Fibroblast of lung (primary cell): ENCODE data around the gene LPCAT3. TPM values are rescaled to one million over a fixed set of nuclear protein-coding genes. Genes with fewer than 3 reads are reported as not detected.

Experiments
- DNase-seq, 2 donors: peaks; one replicate each; pipeline versions ENCODE4 v3.0.0 to v3.0.0-alpha.2; 2010; ENCODE audit warnings: low read depth in 2 of 2
- H2AFZ ChIP-seq: 2 replicates; pipeline ENCODE4 v1.5.1; 2012; ENCODE audit warnings: low read length, control low read depth, inconsistent platforms
- H3K27ac ChIP-seq: 2 replicates; pipeline ENCODE4 v1.5.1; 2011; ENCODE audit warnings: low read length, control low read depth; ENCODE audit not compliant: insufficient read depth
- H3K27me3 ChIP-seq: 2 replicates; pipeline ENCODE4 v1.5.1; 2011; ENCODE audit warnings: mild to moderate bottlenecking, low read length; ENCODE audit not compliant: control insufficient read depth, insufficient read depth
- H3K36me3 ChIP-seq: 2 replicates; pipeline ENCODE4 v1.5.1; 2011; ENCODE audit warnings: low read length; ENCODE audit not compliant: control insufficient read depth, insufficient read depth
- H3K4me1 ChIP-seq: 2 replicates; pipeline ENCODE4 v1.5.1; 2011; ENCODE audit warnings: low read length; ENCODE audit not compliant: control insufficient read depth, insufficient read depth; ENCODE audit errors: extremely low read depth
- H3K4me2 ChIP-seq: 2 replicates; pipeline ENCODE4 v1.5.1; 2011; ENCODE audit warnings: low read length, control low read depth; ENCODE audit not compliant: insufficient read depth; ENCODE audit errors: extremely low read depth
- H3K4me3 ChIP-seq, 4 experiments: fragments of 200-600 bp in 1 of 4; sonication (generic) in 1 of 4; replicated peaks in 1 of 4; 2 replicates each; pipeline ENCODE4 v1.5.1; 2011 to 2016; ENCODE audit warnings: low read length in 4 of 4, low read depth in 3 of 4, mild to moderate bottlenecking in 3 of 4, control low read depth in 2 of 4, inconsistent platforms in 1 of 4, mixed read lengths in 1 of 4; ENCODE audit not compliant: insufficient read depth in 1 of 4; ENCODE audit errors: control extremely low read depth in 1 of 4
- H3K79me2 ChIP-seq: 2 replicates; pipeline ENCODE4 v1.5.1; 2012; ENCODE audit warnings: mild to moderate bottlenecking, low read length, inconsistent platforms; ENCODE audit not compliant: control insufficient read depth, insufficient read depth
- H3K9ac ChIP-seq: 2 replicates; pipeline ENCODE4 v1.5.1; 2011; ENCODE audit warnings: mild to moderate bottlenecking, low read length, control low read depth; ENCODE audit not compliant: insufficient read depth
- H3K9me3 ChIP-seq: 2 replicates; pipeline ENCODE4 v1.5.1; 2012; ENCODE audit warnings: low read depth, low read length; ENCODE audit not compliant: control insufficient read depth, insufficient read depth
- H4K20me1 ChIP-seq: 2 replicates; pipeline ENCODE4 v1.5.1; 2011; ENCODE audit warnings: low read length; ENCODE audit not compliant: control insufficient read depth, insufficient read depth; ENCODE audit errors: extremely low read depth
- CTCF ChIP-seq, 2 donors: IDR thresholded peaks in 1 of 2; conservative IDR thresholded peaks in 1 of 2; 1 replicate in 1 of 2; 2 replicates in 1 of 2; pipeline ENCODE4 v1.5.1; 2011 to 2012; ENCODE audit warnings: low read length in 2 of 2, control low read depth in 1 of 2, inconsistent platforms in 1 of 2, low read depth in 1 of 2, mild to moderate bottlenecking in 1 of 2
- EZH2 ChIP-seq: IDR thresholded peaks from 2 replicates; pipeline ENCODE4 v1.5.1; 2012; ENCODE audit warnings: low read length, control low read depth, mild to moderate bottlenecking; ENCODE audit errors: missing control alignments
- polyA plus RNA-seq, 2 donors: library from polyadenylated mRNA; depleted of rRNA in 1 of 2; stranded (reverse) in 1 of 2; unstranded in 1 of 2; fragments of >200 nt; gene quantifications; 2 replicates each; pipeline ENCODE4 v1.2.1, GENCODE V29; 2011 to 2012; ENCODE audit warnings: missing spikeins in 1 of 2
- total RNA-seq: library from RNA; depleted of rRNA; stranded (reverse); fragments of >200 nt; gene quantifications from 2 replicates; pipeline ENCODE4 v1.2.1, GENCODE V29; 2014

The LPCAT3 gene
- total and polyA plus RNA-seq, 2 donors (not counting 1 experiment from before 2014, with no cell fraction given), result 11.4 to 54.0 TPM

DNA sequence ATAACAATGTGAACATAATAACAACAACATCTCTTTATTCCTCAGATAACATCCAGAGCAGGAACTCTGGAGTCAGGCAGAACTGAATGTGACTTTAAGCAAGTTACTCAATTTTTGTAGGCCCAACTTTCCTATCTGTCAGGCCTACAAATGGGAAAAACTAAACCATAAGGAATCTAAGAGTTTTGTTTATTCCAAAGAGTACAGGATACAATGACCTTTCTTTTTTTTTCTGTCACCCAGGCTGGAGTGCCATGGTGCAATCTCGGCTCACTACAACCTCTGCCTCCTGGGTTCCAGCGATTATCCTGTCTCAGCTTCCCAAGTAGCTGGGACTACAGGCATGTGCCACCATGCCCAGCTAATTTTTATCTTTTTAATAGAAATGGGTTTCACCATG lies 9.4 kb downstream of the LPCAT3 start:
- Histone ChIP-seq H3K4me2 (no peak overlapping the region), H3K27me3 (no peaks in the 10 kb centered on the region), H3K4me3 (no peak overlapping the region), H3K79me2 (no peaks in the 10 kb centered on the region), H2AFZ (no peak overlapping the region), H3K9ac (no peak overlapping the region), H3K4me1 (no peaks in the 10 kb centered on the region), H3K36me3 (no peaks in the 10 kb centered on the region), H3K27ac (no peak overlapping the region), H4K20me1 (no peaks in the 10 kb centered on the region), H3K9me3 (no peaks in the 10 kb centered on the region)
- DNase-seq, result no peak
- TF ChIP-seq CTCF (conservative IDR thresholded peaks at IDR 0.05 in 1 of 2, IDR thresholded peaks at IDR 0.05 in 1 of 2; ENCODE audit: low read depth in 1 of 2, low read length in 2 of 2), result no peak
- no peak for TF ChIP-seq EZH2

- Histone ChIP-seq H3K27me3 (no peaks in the 10 kb centered on the region), H3K4me2 (no peak overlapping the region), H3K9me3 (no peaks in the 10 kb centered on the region), H4K20me1 (no peaks in the 10 kb centered on the region), H3K36me3 (no peaks in the 10 kb centered on the region), H2AFZ (no peak overlapping the region), H3K79me2 (no peaks in the 10 kb centered on the region), H3K9ac (no peak overlapping the region), H3K27ac (no peak overlapping the region), H3K4me1 (no peaks in the 10 kb centered on the region), H3K4me3 (no peak overlapping the region)
- TF ChIP-seq EZH2 (no peak), CTCF (conservative IDR thresholded peaks at IDR 0.05 in 1 of 2, IDR thresholded peaks at IDR 0.05 in 1 of 2; ENCODE audit: low read depth in 1 of 2, low read length in 2 of 2) (no peak)
- no peak for DNase-seq
These were observed 11.6 kb downstream of the LPCAT3 start for GRCh38 chr12:7006639-7007038.

DNA sequence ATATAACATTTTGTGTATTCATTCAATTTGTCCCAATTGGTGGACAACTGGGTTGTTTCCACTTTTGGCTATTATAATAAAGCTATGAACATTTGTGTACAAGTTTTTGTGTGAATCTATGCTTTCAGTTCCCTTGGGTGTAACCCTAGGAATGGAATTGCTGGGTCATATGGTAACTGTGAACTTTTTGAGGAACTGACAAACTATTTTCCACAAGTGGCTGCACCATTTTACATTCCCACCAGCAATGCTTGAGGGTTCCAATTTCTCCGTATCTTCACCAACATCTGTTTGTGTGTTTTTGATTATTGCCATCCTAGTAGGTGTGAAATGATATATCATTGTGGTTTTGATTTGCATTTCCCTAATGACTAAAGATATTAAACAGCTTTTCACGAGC lies 13.0 kb downstream of the LPCAT3 start:
- Histone ChIP-seq H4K20me1 (no peaks in the 10 kb centered on the region), H3K9me3 (no peaks in the 10 kb centered on the region), H3K27me3 (no peaks in the 10 kb centered on the region), H3K36me3 (no peaks in the 10 kb centered on the region), H3K79me2 (no peaks in the 10 kb centered on the region), H3K9ac (no peak overlapping the region), H3K4me3 (no peak overlapping the region), H3K4me1 (no peaks in the 10 kb centered on the region), H3K27ac (no peak overlapping the region), H2AFZ (no peak overlapping the region), H3K4me2 (no peak overlapping the region)
- TF ChIP-seq EZH2, result no peak
- no peak for DNase-seq

DNA sequence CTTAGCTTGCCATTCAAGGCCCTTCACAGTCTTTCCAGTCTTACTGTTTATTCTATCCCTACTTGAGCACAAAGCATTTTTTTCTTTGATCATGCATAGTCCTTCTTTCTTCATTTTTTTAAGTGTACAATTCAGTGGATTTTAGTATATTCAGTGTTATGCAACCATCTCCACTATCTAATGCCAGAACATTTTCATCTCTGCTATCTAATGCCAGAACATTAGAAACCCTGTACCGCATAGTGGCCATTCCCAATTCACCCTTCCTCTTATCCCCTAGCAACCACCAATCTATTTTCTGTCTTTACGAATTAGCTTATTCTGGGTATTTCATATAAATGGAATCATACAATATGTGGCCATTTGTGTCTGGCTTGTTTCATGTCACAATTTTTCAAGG lies 13.4 kb downstream of the LPCAT3 start:
- no peak overlapping the region for H3K4me2 ChIP-seq
- no peak overlapping the region for H3K4me3 ChIP-seq
- H4K20me1 ChIP-seq, result no peaks in the 10 kb centered on the region
- no peaks in the 10 kb centered on the region for H3K36me3 ChIP-seq
- no peaks in the 10 kb centered on the region for H3K9me3 ChIP-seq
- H3K27ac ChIP-seq, result no peak overlapping the region
- H3K27me3 ChIP-seq, result no peaks in the 10 kb centered on the region
- H3K79me2 ChIP-seq, result no peaks in the 10 kb centered on the region
- H3K9ac ChIP-seq, result no peak overlapping the region
- no peaks in the 10 kb centered on the region for H3K4me1 ChIP-seq
- no peak for TF ChIP-seq EZH2
- TF ChIP-seq CTCF (conservative IDR thresholded peaks at IDR 0.05 in 1 of 2, IDR thresholded peaks at IDR 0.05 in 1 of 2; ENCODE audit: low read depth in 1 of 2, low read length in 2 of 2), result no peak
- H2AFZ ChIP-seq, result no peak overlapping the region
- DNase-seq, result no peak
